Stomach (tissue), 9 donors: ENCODE measurements around the gene BZW1. TPM values are rescaled to one million over a fixed set of nuclear protein-coding genes. Genes with fewer than 3 reads are reported as not detected.

Experiments used
- DNase-seq, 2 donors: peaks; one replicate each; pipeline versions ENCODE4 v3.0.0 to v3.0.0-alpha.2; 2013 to 2019
- H3K27ac ChIP-seq, 5 donors: fragments of 200-600 bp in 4 of 5; sonication (generic) in 4 of 5; one replicate each; pipeline ENCODE4 v1.5.1; 2013 to 2019; ENCODE audit warnings: mild to moderate bottlenecking in 1 of 5, moderate library complexity in 1 of 5
- H3K27me3 ChIP-seq, 3 donors: fragments of 200-600 bp; sonication (generic); one replicate each; pipeline ENCODE4 v1.5.1; 2017 to 2019; ENCODE audit warnings: mixed run types in 1 of 3
- H3K36me3 ChIP-seq, 4 donors: fragments of 200-600 bp; sonication (generic); 1 replicate in 3 of 4; 2 replicates in 1 of 4; pipeline ENCODE4 v1.5.1; 2016 to 2019
- H3K4me1 ChIP-seq, 4 donors: fragments of 200-600 bp; sonication (generic); one replicate each; pipeline ENCODE4 v1.5.1; 2016 to 2019
- H3K4me3 ChIP-seq, 4 donors: fragments of 200-600 bp; sonication (generic) in 3 of 4; one replicate each; pipeline ENCODE4 v1.5.1; 2016 to 2019; ENCODE audit warnings: mild to moderate bottlenecking in 1 of 4
- H3K9me3 ChIP-seq, 4 donors: fragments of 200-600 bp; sonication (generic); one replicate each; pipeline ENCODE4 v1.5.1; 2016 to 2019
- EP300 ChIP-seq: sonication (generic); formaldehyde crosslinking; IDR thresholded peaks from one replicate; pipeline ENCODE4 v1.6.1; 2017; ENCODE audit warnings: antibody characterized with exemption
- POLR2A ChIP-seq, 4 donors: fragments of 450-650 bp; IDR thresholded peaks; one replicate each; pipeline ENCODE4 v1.6.1; 2016; ENCODE audit warnings: antibody characterized with exemption in 4 of 4, control low read depth in 2 of 4, mild to moderate bottlenecking in 1 of 4, moderate library complexity in 1 of 4
- POLR2AphosphoS5 ChIP-seq, 3 donors: sonication (generic); formaldehyde crosslinking; IDR thresholded peaks; one replicate each; pipeline ENCODE4 v1.6.1; 2016; ENCODE audit warnings: antibody characterized with exemption in 3 of 3
- WGBS, 5 donors: extraction: QIAGEN DNeasy Blood & Tissue Kit in 3 of 5; methylation state at CpG; one replicate each; pipeline versions ENCODE4 v1.1.5 to v1.1.7; 2013 to 2018; 5-methylcytosine and 5-hydroxymethylcytosine counted together
- intact Hi-C: fragments of 100-400 bp; cut with DNase I; formaldehyde crosslinking; loops from one replicate; pipeline ENCODE4 v1.15.1; 2023; ENCODE audit warnings: low total_unique reads
- polyA plus RNA-seq, 3 donors: library from polyadenylated mRNA; stranded (reverse); fragments of 200-250 nt; gene quantifications; one replicate each; pipeline ENCODE4 v1.2.3, GENCODE V29; 2013
- total RNA-seq, 5 donors: library from RNA; depleted of rRNA; stranded (reverse); fragments of >200 nt; gene quantifications; one replicate each; pipeline versions ENCODE4 v1.1.0 to v1.2.3, GENCODE V29; 2014 to 2016
- TF ChIP-seq, protein P1 (sequence below), 7 experiments: fragments of 450-650 bp in 4 of 7; fragments of 200-600 bp in 3 of 7; sonication (generic) in 3 of 7; IDR thresholded peaks; one replicate each; pipeline ENCODE4 v1.5.1; 2016 to 2019; ENCODE audit warnings: antibody characterized with exemption in 7 of 7, control low read depth in 2 of 7, mild to moderate bottlenecking in 1 of 7
- donor health status: healthy with polysubstance abuse.
- donor health status: Bipolar disorder and iron deficiency.
- donor health status: healthy.

The BZW1 gene
- total and polyA plus RNA-seq, 8 donors = 31.0 to 530 (median 94.4) TPM

DNA sequence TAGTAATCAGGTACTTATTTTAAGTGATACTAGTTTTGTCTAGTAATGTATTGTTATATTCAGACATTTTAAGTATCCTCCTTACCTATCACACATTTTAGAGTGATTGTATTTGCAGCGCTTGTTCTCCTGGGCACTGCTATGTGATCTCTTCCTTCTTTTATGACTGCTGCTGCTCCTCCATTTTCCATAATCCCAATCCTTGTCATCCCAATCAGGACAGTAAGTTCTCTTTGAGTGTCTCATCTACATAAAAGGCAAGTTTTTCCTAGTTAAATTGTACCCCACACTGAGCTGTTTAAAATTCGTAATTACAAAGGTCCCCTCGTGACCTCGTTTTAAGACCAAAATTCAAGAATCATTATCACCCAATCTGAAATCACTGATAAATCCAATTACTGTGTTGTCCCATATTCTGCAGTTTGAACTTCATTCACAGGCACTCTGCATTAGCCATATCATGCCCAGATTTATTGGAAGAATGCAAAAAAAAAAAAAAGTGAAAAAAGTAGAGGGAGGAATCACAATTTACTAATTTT is 50.0 kb downstream of the BZW1 start:
- H3K9me3 ChIP-seq = no peaks in the 10 kb centered on the region
- peak overlapping the region in 4 of 5 donors; percentile 100 for H3K27ac ChIP-seq
- no peaks in the 10 kb centered on the region for H3K27me3 ChIP-seq
- DNase-seq = peak in 1 of 2 donors; percentile 17
- WGBS, 5 donors = 1 to 6% (median 4%) methylated on average over 4 of the region's 4 CpGs
- peaks cover 33 to 44% (median 39%) of the 10 kb centered on the region in 4 donors for H3K36me3 ChIP-seq
- intact Hi-C loops = no loop called here
- H3K4me1 ChIP-seq = peaks cover 41 to 77% (median 63%) of the 10 kb centered on the region in 4 donors
- peak overlapping the region; percentile 79 to 98 (median 86) for H3K4me3 ChIP-seq
- TF ChIP-seq EP300 (no peak), POLR2A (IDR thresholded peaks at IDR 0.05) (no peak), POLR2AphosphoS5 (IDR thresholded peaks at IDR 0.05) (no peak)
- TF ChIP-seq, protein P1, sequence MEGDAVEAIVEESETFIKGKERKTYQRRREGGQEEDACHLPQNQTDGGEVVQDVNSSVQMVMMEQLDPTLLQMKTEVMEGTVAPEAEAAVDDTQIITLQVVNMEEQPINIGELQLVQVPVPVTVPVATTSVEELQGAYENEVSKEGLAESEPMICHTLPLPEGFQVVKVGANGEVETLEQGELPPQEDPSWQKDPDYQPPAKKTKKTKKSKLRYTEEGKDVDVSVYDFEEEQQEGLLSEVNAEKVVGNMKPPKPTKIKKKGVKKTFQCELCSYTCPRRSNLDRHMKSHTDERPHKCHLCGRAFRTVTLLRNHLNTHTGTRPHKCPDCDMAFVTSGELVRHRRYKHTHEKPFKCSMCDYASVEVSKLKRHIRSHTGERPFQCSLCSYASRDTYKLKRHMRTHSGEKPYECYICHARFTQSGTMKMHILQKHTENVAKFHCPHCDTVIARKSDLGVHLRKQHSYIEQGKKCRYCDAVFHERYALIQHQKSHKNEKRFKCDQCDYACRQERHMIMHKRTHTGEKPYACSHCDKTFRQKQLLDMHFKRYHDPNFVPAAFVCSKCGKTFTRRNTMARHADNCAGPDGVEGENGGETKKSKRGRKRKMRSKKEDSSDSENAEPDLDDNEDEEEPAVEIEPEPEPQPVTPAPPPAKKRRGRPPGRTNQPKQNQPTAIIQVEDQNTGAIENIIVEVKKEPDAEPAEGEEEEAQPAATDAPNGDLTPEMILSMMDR (IDR thresholded peaks at IDR 0.05) = no peak

- peak in 1 of 2 donors; percentile 91 for DNase-seq
- peak overlapping the region; percentile 79 to 98 (median 86) for H3K4me3 ChIP-seq
- peaks cover 24 to 35% (median 30%) of the 10 kb centered on the region in 4 donors for H3K36me3 ChIP-seq
- 0 to 1% (median 0%) methylated on average over 13 of the region's 13 CpGs for WGBS, 5 donors
- H3K27ac ChIP-seq = peak overlapping the region; percentile 54 to 100 (median 100)
- intact Hi-C loops = no loop called here
- no peak for TF ChIP-seq POLR2A (IDR thresholded peaks at IDR 0.05)
- no peak for TF ChIP-seq EP300
- peak; percentile 80 to 82 (median 81) for TF ChIP-seq POLR2AphosphoS5 (IDR thresholded peaks at IDR 0.05)
- TF ChIP-seq, protein P1 (IDR thresholded peaks at IDR 0.05) = no peak
- peaks cover 41 to 77% (median 63%) of the 10 kb centered on the region in 4 donors for H3K4me1 ChIP-seq
- H3K9me3 ChIP-seq = no peaks in the 10 kb centered on the region
- no peaks in the 10 kb centered on the region for H3K27me3 ChIP-seq
Observed at GRCh38 chr2:200862532-200863000, 50.9 kb downstream of the BZW1 start.

- peak overlapping the region; percentile 79 to 98 (median 86) for H3K4me3 ChIP-seq
- peak overlapping the region; percentile 98 to 100 (median 100) for H3K27ac ChIP-seq
- H3K27me3 ChIP-seq = no peaks in the 10 kb centered on the region
- no peaks in the 10 kb centered on the region for H3K9me3 ChIP-seq
- WGBS, 5 donors = 0 to 1% (median 0%) methylated on average over 16 to 19 of the region's 19 CpGs
- H3K4me1 ChIP-seq = peaks cover 32 to 68% (median 54%) of the 10 kb centered on the region in 4 donors
- H3K36me3 ChIP-seq = peaks cover 12 to 23% (median 18%) of the 10 kb centered on the region in 4 donors
- peak in 1 of 2 donors; percentile 67 for DNase-seq
- TF ChIP-seq POLR2A (IDR thresholded peaks at IDR 0.05) = no peak
- no peak for TF ChIP-seq EP300
- no peak for TF ChIP-seq POLR2AphosphoS5 (IDR thresholded peaks at IDR 0.05)
- TF ChIP-seq, protein P1 (IDR thresholded peaks at IDR 0.05) = no peak
- intact Hi-C loops = no loop called here
Observed at GRCh38 chr2:200863782-200864175, 52.1 kb downstream of the BZW1 start.

DNA sequence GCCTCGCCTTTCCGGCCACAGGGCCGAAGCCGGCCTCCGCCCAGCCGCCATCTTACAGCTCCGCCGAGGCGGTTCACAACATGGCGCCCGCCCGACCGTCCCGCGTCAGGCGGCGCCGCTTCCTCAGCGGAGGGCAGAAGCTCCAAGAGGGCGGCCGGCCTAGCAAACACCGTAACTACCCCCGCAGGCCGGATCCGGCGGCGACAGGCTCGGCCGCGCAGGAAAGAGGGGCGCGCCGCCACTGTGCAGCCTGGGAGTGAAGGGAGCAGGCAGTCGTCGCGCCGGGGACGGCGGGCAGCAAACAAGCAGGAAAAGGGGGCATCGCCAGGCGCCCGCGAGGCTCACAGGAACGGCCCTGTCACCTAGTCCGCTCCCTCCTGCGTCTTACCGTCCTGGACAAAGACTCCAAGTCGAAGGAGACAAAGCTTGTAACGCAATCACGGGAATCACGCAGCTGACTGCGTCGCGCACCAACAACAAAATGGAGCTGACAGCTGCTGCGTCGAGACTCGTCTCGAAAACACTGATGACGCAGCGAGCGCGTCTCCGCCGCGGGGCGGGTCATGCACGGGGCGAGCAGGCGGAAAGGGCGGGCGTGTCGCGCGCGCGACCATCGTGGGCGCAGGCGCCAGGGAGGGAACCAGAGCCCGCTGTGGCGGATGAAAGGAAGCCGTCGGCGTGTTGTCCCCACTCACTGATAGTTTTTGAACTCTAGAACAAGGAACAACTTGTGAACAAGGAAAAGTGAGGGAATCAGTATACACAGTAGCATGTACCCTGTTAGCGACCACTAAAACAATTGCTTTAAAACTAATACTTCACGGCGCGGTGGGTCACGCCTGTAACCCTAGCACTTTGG is 52.7 kb downstream of the BZW1 start, which contains the start of gene CLK1:
Gene CLK1, minus strand, starts transcription at position 483 of the 859 bp plus-strand sequence. CDS start 2,796 bp downstream, outside the sequence.
- H3K9me3 ChIP-seq = no peaks in the 10 kb centered on the region
- peak within 1 kb of the TSS; percentile 98 to 100 (median 100) for H3K27ac ChIP-seq
- intact Hi-C loops = no loop called here
- H3K4me1 ChIP-seq = peaks cover 26 to 67% (median 48%) of the 10 kb centered on the region in 4 donors
- TF ChIP-seq, protein P1 (IDR thresholded peaks at IDR 0.05) = no peak
- TF ChIP-seq EP300 = no peak
- peak in 2 of 4 donors; percentile 99 to 100 for TF ChIP-seq POLR2A (IDR thresholded peaks at IDR 0.05)
- peak; percentile 100 for TF ChIP-seq POLR2AphosphoS5 (IDR thresholded peaks at IDR 0.05)
- no peaks in the 10 kb centered on the region for H3K27me3 ChIP-seq
- 0 to 2% (median 1%) methylated on average over 46 to 89 of the region's 89 CpGs for WGBS, 5 donors
- peak; percentile 98 to 99 for DNase-seq
- H3K36me3 ChIP-seq = peaks cover 6 to 17% (median 12%) of the 10 kb centered on the region in 4 donors
- H3K4me3 ChIP-seq = peak within 1 kb of the TSS; percentile 79 to 98 (median 86)
